ENCODE data around the gene GALNT17. TPM values are rescaled to one million over a fixed set of nuclear protein-coding genes. Genes with fewer than 3 reads are reported as not detected.

Gene GALNT17
- polyA plus RNA-seq, 2 of the 4 experiments (the other 2 are of a cell fraction) = not detected

DNA sequence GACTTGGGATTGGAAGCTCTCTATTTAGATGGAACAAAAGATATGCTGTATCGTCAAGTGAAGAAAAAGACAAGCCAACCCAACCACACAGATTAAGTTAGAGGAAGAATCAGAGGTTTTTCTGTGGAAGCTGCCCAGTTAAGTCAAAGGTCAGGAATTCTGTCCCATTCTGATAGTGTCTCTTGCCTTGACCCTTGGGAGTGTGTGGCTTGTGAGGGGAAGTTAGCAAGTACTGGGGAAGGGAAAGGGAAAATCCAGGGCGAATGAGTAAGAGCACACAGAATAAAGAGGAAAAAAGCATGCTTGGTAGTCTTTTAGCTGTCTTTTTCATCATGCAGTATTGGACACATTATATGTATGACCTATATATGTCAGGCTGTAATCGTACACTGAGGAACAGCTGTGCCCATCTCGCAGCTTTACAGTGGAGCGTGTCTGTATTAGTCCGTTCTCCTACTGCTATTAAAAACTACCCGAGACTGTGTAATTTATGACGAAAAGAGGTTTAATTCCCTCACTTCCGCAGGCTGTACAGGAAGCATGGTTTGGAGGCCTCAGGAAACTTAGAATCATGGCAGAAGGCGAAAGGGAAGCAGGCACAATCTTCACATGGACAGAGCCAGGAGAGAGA lies 197.2 kb downstream of the GALNT17 start:
- no peak overlapping the region for H3K4me2 ChIP-seq
- H3K4me1 ChIP-seq = no peaks in the 10 kb centered on the region
- ChIA-PET CTCF (no interaction called here), POLR2A (no interaction called here)
- H3K27ac ChIP-seq = no peak overlapping the region
- no peak for FAIRE-seq
- H3K4me3 ChIP-seq = no peak overlapping the region
- TF ChIP-seq FOSB (CRISPR knock-in tag; IDR thresholded peaks at IDR 0.05) (no peak), KDM5A (IDR thresholded peaks at IDR 0.05) (no peak), FOSL2 (IDR thresholded peaks at IDR 0.05) (no peak), FOSL2 (CRISPR knock-in tag; IDR thresholded peaks at IDR 0.05) (no peak), FOXS1 (CRISPR knock-in tag; IDR thresholded peaks at IDR 0.05) (no peak), RCOR1 (IDR thresholded peaks at IDR 0.05; ENCODE audit: low read depth, low read length) (no peak), CBX8 (IDR thresholded peaks at IDR 0.05) (no peak), ESRRA (IDR thresholded peaks at IDR 0.05; ENCODE audit: borderline replicate concordance, low read length) (no peak), HDAC2 (IDR thresholded peaks at IDR 0.05) (no peak), CHD4 (IDR thresholded peaks at IDR 0.05; ENCODE audit: borderline replicate concordance) (no peak), MAFK (IDR thresholded peaks at IDR 0.05; ENCODE audit: partially characterized antibody) (no peak), SREBF2 (IDR thresholded peaks at IDR 0.05) (no peak), EHF (CRISPR knock-in tag; IDR thresholded peaks at IDR 0.05) (no peak), GATA3 (IDR thresholded peaks at IDR 0.05; ENCODE audit: borderline replicate concordance) (no peak), HOXB13 (CRISPR knock-in tag; IDR thresholded peaks at IDR 0.05; ENCODE audit: low read depth) (no peak)
- TF ChIP-seq, protein P1, sequence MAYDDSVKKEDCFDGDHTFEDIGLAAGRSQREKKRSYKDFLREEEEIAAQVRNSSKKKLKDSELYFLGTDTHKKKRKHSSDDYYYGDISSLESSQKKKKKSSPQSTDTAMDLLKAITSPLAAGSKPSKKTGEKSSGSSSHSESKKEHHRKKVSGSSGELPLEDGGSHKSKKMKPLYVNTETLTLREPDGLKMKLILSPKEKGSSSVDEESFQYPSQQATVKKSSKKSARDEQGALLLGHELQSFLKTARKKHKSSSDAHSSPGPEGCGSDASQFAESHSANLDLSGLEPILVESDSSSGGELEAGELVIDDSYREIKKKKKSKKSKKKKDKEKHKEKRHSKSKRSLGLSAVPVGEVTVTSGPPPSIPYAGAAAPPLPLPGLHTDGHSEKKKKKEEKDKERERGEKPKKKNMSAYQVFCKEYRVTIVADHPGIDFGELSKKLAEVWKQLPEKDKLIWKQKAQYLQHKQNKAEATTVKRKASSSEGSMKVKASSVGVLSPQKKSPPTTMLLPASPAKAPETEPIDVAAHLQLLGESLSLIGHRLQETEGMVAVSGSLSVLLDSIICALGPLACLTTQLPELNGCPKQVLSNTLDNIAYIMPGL (CRISPR knock-in tag; IDR thresholded peaks at IDR 0.05; ENCODE audit: borderline replicate concordance) = no peak
- TF ChIP-seq, protein P2, sequence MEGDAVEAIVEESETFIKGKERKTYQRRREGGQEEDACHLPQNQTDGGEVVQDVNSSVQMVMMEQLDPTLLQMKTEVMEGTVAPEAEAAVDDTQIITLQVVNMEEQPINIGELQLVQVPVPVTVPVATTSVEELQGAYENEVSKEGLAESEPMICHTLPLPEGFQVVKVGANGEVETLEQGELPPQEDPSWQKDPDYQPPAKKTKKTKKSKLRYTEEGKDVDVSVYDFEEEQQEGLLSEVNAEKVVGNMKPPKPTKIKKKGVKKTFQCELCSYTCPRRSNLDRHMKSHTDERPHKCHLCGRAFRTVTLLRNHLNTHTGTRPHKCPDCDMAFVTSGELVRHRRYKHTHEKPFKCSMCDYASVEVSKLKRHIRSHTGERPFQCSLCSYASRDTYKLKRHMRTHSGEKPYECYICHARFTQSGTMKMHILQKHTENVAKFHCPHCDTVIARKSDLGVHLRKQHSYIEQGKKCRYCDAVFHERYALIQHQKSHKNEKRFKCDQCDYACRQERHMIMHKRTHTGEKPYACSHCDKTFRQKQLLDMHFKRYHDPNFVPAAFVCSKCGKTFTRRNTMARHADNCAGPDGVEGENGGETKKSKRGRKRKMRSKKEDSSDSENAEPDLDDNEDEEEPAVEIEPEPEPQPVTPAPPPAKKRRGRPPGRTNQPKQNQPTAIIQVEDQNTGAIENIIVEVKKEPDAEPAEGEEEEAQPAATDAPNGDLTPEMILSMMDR (IDR thresholded peaks at IDR 0.05) = no peak
- TF ChIP-seq, protein P3, sequence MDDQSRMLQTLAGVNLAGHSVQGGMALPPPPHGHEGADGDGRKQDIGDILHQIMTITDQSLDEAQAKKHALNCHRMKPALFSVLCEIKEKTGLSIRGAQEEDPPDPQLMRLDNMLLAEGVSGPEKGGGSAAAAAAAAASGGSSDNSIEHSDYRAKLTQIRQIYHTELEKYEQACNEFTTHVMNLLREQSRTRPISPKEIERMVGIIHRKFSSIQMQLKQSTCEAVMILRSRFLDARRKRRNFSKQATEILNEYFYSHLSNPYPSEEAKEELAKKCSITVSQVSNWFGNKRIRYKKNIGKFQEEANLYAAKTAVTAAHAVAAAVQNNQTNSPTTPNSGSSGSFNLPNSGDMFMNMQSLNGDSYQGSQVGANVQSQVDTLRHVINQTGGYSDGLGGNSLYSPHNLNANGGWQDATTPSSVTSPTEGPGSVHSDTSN (IDR thresholded peaks at IDR 0.05) = no peak
- 2% methylated on average over 10 of the region's 10 CpGs for WGBS (ENCODE audit: missing lambda C conversion rate)
- 0 out of 3 replicates have a peak, but pooled peaks cover 3% of the 10 kb centered on the region for H3K9me3 ChIP-seq
- DNase-seq (ENCODE audit: low read depth in 1 of 2, low spot score in 1 of 2) = no peak
- ATAC-seq = no peak

DNA sequence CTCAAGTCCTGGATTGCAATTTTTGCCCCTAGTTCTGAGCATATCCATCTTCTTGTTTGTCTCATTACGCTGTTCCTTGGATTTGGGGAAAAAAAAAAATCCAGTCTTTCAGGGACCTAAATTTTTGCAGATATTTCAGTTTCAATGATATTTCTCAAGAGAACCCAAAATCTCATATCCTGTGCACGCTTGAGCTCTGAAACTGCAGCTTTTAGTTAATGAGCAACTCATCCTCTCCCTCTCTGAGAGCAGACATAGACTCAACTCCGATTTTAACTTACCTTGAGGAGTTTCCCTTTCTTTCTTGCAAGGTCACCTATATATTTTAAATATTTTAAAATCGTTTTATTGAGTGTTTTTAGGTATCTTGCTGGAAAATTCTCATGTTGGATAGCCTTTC lies 200.3 kb downstream of the GALNT17 start:
- 2% methylated on average over 4 of the region's 4 CpGs for WGBS (ENCODE audit: missing lambda C conversion rate)
- POLR2A ChIA-PET = no interaction called here
- Histone ChIP-seq H3K9me3 (0 out of 3 replicates have a peak, but pooled peaks cover 3% of the 10 kb centered on the region), H3K4me1 (no peaks in the 10 kb centered on the region), H3K4me3 (no peak overlapping the region), H3K27ac (no peak overlapping the region), H3K4me2 (no peak overlapping the region)
- no peak for DNase-seq (ENCODE audit: low read depth in 1 of 2, low spot score in 1 of 2)
- CTCF ChIA-PET = interaction anchor here (0.8 kb wide), 1 partner anchor 40 kb away, joined by 3 read pairs; no protein-coding TSS in a partner anchor
- TF ChIP-seq, protein P4, sequence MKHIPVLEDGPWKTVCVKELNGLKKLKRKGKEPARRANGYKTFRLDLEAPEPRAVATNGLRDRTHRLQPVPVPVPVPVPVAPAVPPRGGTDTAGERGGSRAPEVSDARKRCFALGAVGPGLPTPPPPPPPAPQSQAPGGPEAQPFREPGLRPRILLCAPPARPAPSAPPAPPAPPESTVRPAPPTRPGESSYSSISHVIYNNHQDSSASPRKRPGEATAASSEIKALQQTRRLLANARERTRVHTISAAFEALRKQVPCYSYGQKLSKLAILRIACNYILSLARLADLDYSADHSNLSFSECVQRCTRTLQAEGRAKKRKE (CRISPR knock-in tag; IDR thresholded peaks at IDR 0.05; ENCODE audit: low read depth) = no peak
- TF ChIP-seq SMC3 (IDR thresholded peaks at IDR 0.05) (no peak), ZFP36 (IDR thresholded peaks at IDR 0.05; ENCODE audit: borderline replicate concordance, partially characterized antibody) (no peak), RCOR1 (IDR thresholded peaks at IDR 0.05; ENCODE audit: low read depth, low read length) (no peak)
- TF ChIP-seq, protein P5, sequence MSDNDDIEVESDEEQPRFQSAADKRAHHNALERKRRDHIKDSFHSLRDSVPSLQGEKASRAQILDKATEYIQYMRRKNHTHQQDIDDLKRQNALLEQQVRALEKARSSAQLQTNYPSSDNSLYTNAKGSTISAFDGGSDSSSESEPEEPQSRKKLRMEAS (IDR thresholded peaks at IDR 0.05) = no peak
- no peak for ATAC-seq
- no peak for FAIRE-seq
